Suprapubic skin (tissue), 3 donors: Measurements from ENCODE around the gene DAW1.

Experiments used
- CTCF ChIP-seq, 2 donors: fragments of 200-600 bp in 1 of 2; fragments of 450-650 bp in 1 of 2; sonication (generic) in 1 of 2; IDR thresholded peaks; one replicate each; pipeline ENCODE4 v1.5.1; 2016 to 2019; ENCODE audit warnings: antibody characterized with exemption in 2 of 2, mild to moderate bottlenecking in 1 of 2, moderate library complexity in 1 of 2
- POLR2A ChIP-seq, 2 donors: fragments of 450-650 bp; IDR thresholded peaks; one replicate each; pipeline ENCODE4 v1.6.1; 2017; ENCODE audit warnings: antibody characterized with exemption in 2 of 2, mild to moderate bottlenecking in 2 of 2, moderate library complexity in 2 of 2

GRCh38 chr2:227861011-227861410 is 10.4 kb upstream of the DAW1 start:
- TF ChIP-seq CTCF (IDR thresholded peaks at IDR 0.05) (no peak), POLR2A (IDR thresholded peaks at IDR 0.05) (no peak)
